HepG2 (cell line): ENCODE measurements around the gene MRPL38. TPM values are rescaled to one million over a fixed set of nuclear protein-coding genes. Genes with fewer than 3 reads are reported as not detected.

Source experiments
- AGO1 ChIP-seq: fragments of 200-400 bp; formaldehyde crosslinking; IDR thresholded peaks from 2 replicates; pipeline ENCODE4 v1.6.1; 2017; ENCODE audit warnings: mild to moderate bottlenecking, low read depth, low read length, moderate library complexity; ENCODE audit not compliant: poor library complexity, severe bottlenecking
- ARID2 ChIP-seq: sonication (generic); formaldehyde crosslinking; IDR thresholded peaks from 2 replicates; pipeline ENCODE4 v1.8.1; 2022; ENCODE audit warnings: mild to moderate bottlenecking, missing genetic modification reagents, borderline replicate concordance
- BRCA1 ChIP-seq: sonication (generic); formaldehyde crosslinking; IDR thresholded peaks from 2 replicates; pipeline ENCODE4 v1.4.0; 2020; ENCODE audit warnings: missing genetic modification reagents
- CREM ChIP-seq, 2 experiments: sonication (generic) in 1 of 2; formaldehyde crosslinking in 1 of 2; IDR thresholded peaks; 2 replicates each; pipeline versions ENCODE4 v1.4.0 to v1.6.1; 2016 to 2020; ENCODE audit warnings: antibody characterized with exemption in 1 of 2, mild to moderate bottlenecking in 1 of 2, missing genetic modification reagents in 1 of 2
- ELF4 ChIP-seq: sonication (generic); formaldehyde crosslinking; IDR thresholded peaks from 2 replicates; pipeline ENCODE4 v1.5.0; 2020; ENCODE audit warnings: missing genetic modification reagents, mild to moderate bottlenecking, moderate library complexity, borderline replicate concordance
- MYNN ChIP-seq: sonication (generic); formaldehyde crosslinking; IDR thresholded peaks from 2 replicates; pipeline ENCODE4 v1.4.0; 2020; ENCODE audit warnings: mild to moderate bottlenecking, low read depth, missing genetic modification reagents
- MZF1 ChIP-seq: sonication (generic); formaldehyde crosslinking; IDR thresholded peaks from 2 replicates; pipeline ENCODE4 v1.8.1; 2023; ENCODE audit warnings: mild to moderate bottlenecking, missing genetic modification reagents, borderline replicate concordance
- PCBP1 ChIP-seq: fragments of 200-400 bp; formaldehyde crosslinking; IDR thresholded peaks from 2 replicates; pipeline ENCODE4 v1.6.1; 2017; ENCODE audit warnings: mild to moderate bottlenecking, low read depth, low read length, borderline replicate concordance
- RAD51 ChIP-seq: fragments of 450-650 bp; IDR thresholded peaks from 2 replicates; pipeline ENCODE4 v1.6.1; 2016; ENCODE audit warnings: borderline replicate concordance
- TARDBP ChIP-seq: sonication (generic); formaldehyde crosslinking; IDR thresholded peaks from 2 replicates; pipeline ENCODE4 v1.8.0; 2022; ENCODE audit warnings: mild to moderate bottlenecking, missing genetic modification reagents
- ZFP91 ChIP-seq: sonication (generic); formaldehyde crosslinking; IDR thresholded peaks from 2 replicates; pipeline ENCODE4 v1.9.0; 2022; ENCODE audit warnings: missing genetic modification reagents, mild to moderate bottlenecking, borderline replicate concordance
- ZNF136 ChIP-seq: sonication (generic); formaldehyde crosslinking; IDR thresholded peaks from 2 replicates; pipeline ENCODE4 v1.8.1; 2022; ENCODE audit warnings: low read depth, mild to moderate bottlenecking, moderate library complexity, missing genetic modification reagents
- ZNF205 ChIP-seq: IDR thresholded peaks from 2 replicates; pipeline ENCODE4 v1.6.1; 2018; ENCODE audit warnings: missing biosample characterization, missing genetic modification reagents
- ZNF263 ChIP-seq: sonication (generic); formaldehyde crosslinking; IDR thresholded peaks from 2 replicates; pipeline ENCODE4 v1.4.0; 2020; ENCODE audit warnings: missing genetic modification reagents
- ZNF317 ChIP-seq: sonication (generic); formaldehyde crosslinking; IDR thresholded peaks from 2 replicates; pipeline ENCODE4 v1.5.0; 2020; ENCODE audit warnings: mild to moderate bottlenecking, missing genetic modification reagents
- ZNF34 ChIP-seq: sonication (generic); formaldehyde crosslinking; IDR thresholded peaks from 2 replicates; pipeline ENCODE4 v1.4.0; 2020; ENCODE audit warnings: mild to moderate bottlenecking, missing genetic modification reagents, borderline replicate concordance
- ZNF546 ChIP-seq: sonication (generic); formaldehyde crosslinking; conservative IDR thresholded peaks from 2 replicates; pipeline ENCODE4 v1.8.1; 2023; ENCODE audit warnings: mild to moderate bottlenecking, missing genetic modification reagents
- ZNF558 ChIP-seq: sonication (generic); formaldehyde crosslinking; IDR thresholded peaks from 2 replicates; pipeline ENCODE4 v1.9.0; 2022; ENCODE audit warnings: mild to moderate bottlenecking, missing genetic modification reagents, borderline replicate concordance
- ZNF784 ChIP-seq: sonication (generic); formaldehyde crosslinking; IDR thresholded peaks from 2 replicates; pipeline ENCODE4 v1.5.1; 2020; ENCODE audit warnings: missing genetic modification reagents, mild to moderate bottlenecking, borderline replicate concordance
- ZNF788 ChIP-seq: sonication (generic); formaldehyde crosslinking; IDR thresholded peaks from 2 replicates; pipeline ENCODE4 v1.5.0; 2020; ENCODE audit warnings: mild to moderate bottlenecking, missing genetic modification reagents, borderline replicate concordance
- polyA plus RNA-seq, 8 experiments: library from polyadenylated mRNA; depleted of rRNA in 3 of 8; stranded (reverse) in 7 of 8; unstranded in 1 of 8; fragments of >200 nt; fragmentation: Illumina TruSeq in 4 of 8; extraction: Trizol in 4 of 8; gene quantifications; 2 replicates each; pipeline versions ENCODE4 v1.2.1 to v1.2.3, GENCODE V29; 2011 to 2016; ENCODE audit warnings: low read depth in 4 of 8, missing spikeins in 1 of 8, mixed read lengths in 1 of 8; ENCODE audit not compliant: insufficient read depth in 1 of 8
- total RNA-seq, 5 experiments: library from RNA; depleted of rRNA; stranded (reverse); fragments of >200 nt; fragmentation: Illumina TruSeq; extraction: Trizol; gene quantifications; 2 replicates each; pipeline ENCODE4 v1.2.3, GENCODE V29; 2016; ENCODE audit warnings: low read depth in 1 of 5
- TF ChIP-seq, protein P1 (sequence below): sonication (generic); formaldehyde crosslinking; IDR thresholded peaks from 2 replicates; pipeline ENCODE4 v1.4.0; 2020; ENCODE audit warnings: missing genetic modification reagents
- TF ChIP-seq, protein P2 (sequence below): sonication (generic); formaldehyde crosslinking; IDR thresholded peaks from 2 replicates; pipeline ENCODE4 v1.9.0; 2021; ENCODE audit warnings: missing genetic modification reagents, borderline replicate concordance

Gene MRPL38
- total and polyA plus RNA-seq, 2 of the 13 experiments (the other 11 are each of a cell fraction or from before 2014, with no cell fraction given), result 83.7 to 125 TPM

DNA sequence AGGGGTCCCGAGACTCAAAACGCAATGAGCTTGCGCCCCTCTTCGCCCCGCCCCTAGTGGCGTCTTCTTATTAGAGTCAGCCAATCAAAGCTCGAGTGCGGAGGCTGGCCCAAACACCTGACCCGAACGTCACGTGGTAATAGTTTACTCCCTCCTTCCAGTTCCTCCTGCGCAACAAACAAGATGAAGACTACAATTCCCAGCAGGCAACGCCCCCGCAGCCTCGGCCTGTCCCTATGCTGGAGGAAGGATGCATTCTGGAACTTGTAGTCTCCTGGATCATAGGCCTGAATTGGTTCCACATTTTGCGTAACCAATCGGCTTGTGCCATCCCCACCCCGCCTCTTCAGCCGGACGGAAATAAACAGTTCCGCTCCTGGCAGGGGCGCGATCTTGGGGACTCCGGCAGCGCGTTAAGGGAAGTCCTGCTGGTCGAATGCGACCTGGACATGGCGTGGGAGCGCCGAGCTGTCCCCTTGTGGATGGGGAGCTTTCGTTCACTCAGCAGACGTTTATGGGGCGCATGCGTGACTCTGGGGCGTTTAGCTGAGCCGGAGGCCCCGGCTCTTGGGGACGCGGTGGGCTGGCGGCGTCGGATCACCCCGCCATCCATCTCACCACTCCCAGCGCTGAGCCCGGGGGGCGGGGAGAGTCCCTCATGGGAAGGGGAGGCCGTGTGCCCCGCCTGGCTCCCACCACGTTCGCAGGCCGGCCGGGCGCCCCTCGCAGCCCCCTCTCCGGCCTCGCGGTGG lies 49.2 kb downstream of the MRPL38 start, which contains the start of gene WBP2 (continued):
- TF ChIP-seq ZFP91 (CRISPR knock-in tag) (peak; percentile 97), ZNF784 (no peak; the same call in 1 of the 2 replicates), BRCA1 (CRISPR knock-in tag) (peak; percentile 26; the same call in 1 of the 2 replicates), ZNF205 (CRISPR knock-in tag) (peak; percentile 52; the same call in 1 of the 2 replicates), ZNF317 (CRISPR knock-in tag) (peak; percentile 80; the same call in 1 of the 2 replicates), ZNF136 (CRISPR knock-in tag) (peak; percentile 46; the same call in 1 of the 2 replicates), TARDBP (CRISPR knock-in tag) (peak; percentile 76), ZNF788 (CRISPR knock-in tag) (peak; percentile 81; the same call in 1 of the 2 replicates), PCBP1 (0 out of 2 replicates have a peak, but pooled peaks have one; percentile 58), MZF1 (CRISPR knock-in tag) (no peak), ZNF558 (CRISPR knock-in tag) (no peak), MYNN (peak; percentile 45; the same call in 1 of the 2 replicates), ZNF546 (peak; percentile 87), AGO1 (peak; percentile 50), ELF4 (CRISPR knock-in tag) (no peak; the same call in none of the 2 replicates), CREM (IDR thresholded peaks at IDR 0.05) (peak; percentile 98), CREM (CRISPR knock-in tag; IDR thresholded peaks at IDR 0.05) (no peak), ZNF263 (CRISPR knock-in tag) (peak; percentile 66; the same call in 1 of the 2 replicates), ZNF34 (0 out of 2 replicates have a peak, but pooled peaks have one; percentile 59), ARID2 (CRISPR knock-in tag) (no peak), RAD51 (peak; percentile 98)
- TF ChIP-seq, protein P1, sequence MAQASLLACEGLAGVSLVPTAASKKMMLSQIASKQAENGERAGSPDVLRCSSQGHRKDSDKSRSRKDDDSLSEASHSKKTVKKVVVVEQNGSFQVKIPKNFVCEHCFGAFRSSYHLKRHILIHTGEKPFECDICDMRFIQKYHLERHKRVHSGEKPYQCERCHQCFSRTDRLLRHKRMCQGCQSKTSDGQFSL, result peak; percentile 84; the same call in 1 of the 2 replicates
- TF ChIP-seq, protein P2, sequence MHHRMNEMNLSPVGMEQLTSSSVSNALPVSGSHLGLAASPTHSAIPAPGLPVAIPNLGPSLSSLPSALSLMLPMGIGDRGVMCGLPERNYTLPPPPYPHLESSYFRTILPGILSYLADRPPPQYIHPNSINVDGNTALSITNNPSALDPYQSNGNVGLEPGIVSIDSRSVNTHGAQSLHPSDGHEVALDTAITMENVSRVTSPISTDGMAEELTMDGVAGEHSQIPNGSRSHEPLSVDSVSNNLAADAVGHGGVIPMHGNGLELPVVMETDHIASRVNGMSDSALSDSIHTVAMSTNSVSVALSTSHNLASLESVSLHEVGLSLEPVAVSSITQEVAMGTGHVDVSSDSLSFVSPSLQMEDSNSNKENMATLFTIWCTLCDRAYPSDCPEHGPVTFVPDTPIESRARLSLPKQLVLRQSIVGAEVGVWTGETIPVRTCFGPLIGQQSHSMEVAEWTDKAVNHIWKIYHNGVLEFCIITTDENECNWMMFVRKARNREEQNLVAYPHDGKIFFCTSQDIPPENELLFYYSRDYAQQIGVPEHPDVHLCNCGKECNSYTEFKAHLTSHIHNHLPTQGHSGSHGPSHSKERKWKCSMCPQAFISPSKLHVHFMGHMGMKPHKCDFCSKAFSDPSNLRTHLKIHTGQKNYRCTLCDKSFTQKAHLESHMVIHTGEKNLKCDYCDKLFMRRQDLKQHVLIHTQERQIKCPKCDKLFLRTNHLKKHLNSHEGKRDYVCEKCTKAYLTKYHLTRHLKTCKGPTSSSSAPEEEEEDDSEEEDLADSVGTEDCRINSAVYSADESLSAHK, result no peak
